GM21825 (cell line): ENCODE measurements around the gene SRF.

Source experiments
- ATAC-seq: cut with Tn5 transposase; IDR thresholded peaks from one replicate; pipeline ENCODE4 v1.9.1; 2021; ENCODE audit warnings: mild to moderate bottlenecking, moderate library complexity; ENCODE audit not compliant: unreplicated experiment

The SRF gene

GRCh38 chr6:43207286-43207685 is 36.2 kb downstream of the SRF start:
- ATAC-seq: no peak

GRCh38 chr6:43211955-43212354 is 40.9 kb downstream of the SRF start:
- ATAC-seq: no peak

- no peak for ATAC-seq
Measured at GRCh38 chr6:43213431-43213830, 42.4 kb downstream of the SRF start.

- ATAC-seq: no peak
Measured at GRCh38 chr6:43215066-43215465, 44.0 kb downstream of the SRF start.

- ATAC-seq: no peak
Measured at GRCh38 chr6:43216200-43216599, 45.1 kb downstream of the SRF start.

GRCh38 chr6:43217351-43217750 is 46.3 kb downstream of the SRF start:
- no peak for ATAC-seq

- no peak for ATAC-seq
Measured at GRCh38 chr6:43219119-43219518, 48.0 kb downstream of the SRF start.

GRCh38 chr6:43219814-43220213 is 48.7 kb downstream of the SRF start:
- ATAC-seq: no peak

GRCh38 chr6:43220439-43220951 is 49.4 kb downstream of the SRF start:
- ATAC-seq: no peak

GRCh38 chr6:43221046-43221972 is 50.2 kb downstream of the SRF start:
- no peak for ATAC-seq

- ATAC-seq: no peak
Measured at GRCh38 chr6:43222418-43223059, 51.5 kb downstream of the SRF start.

GRCh38 chr6:43223175-43223574 is 52.1 kb downstream of the SRF start:
- ATAC-seq: no peak

GRCh38 chr6:43226192-43226851 is 55.3 kb downstream of the SRF start:
- no peak for ATAC-seq

- ATAC-seq: peak; percentile 59
Measured at GRCh38 chr6:43228951-43229802, 58.1 kb downstream of the SRF start, which contains the start of gene DNPH1. DNPH1 (minus strand) TSS chr6:43229481; CDS start chr6:43229456, 25 bp downstream.

- ATAC-seq: no peak
Measured at GRCh38 chr6:43229803-43230620, 58.9 kb downstream of the SRF start.

- ATAC-seq: no peak
Measured at GRCh38 chr6:43231053-43231452, 60.0 kb downstream of the SRF start.
